ENCODE measurements around the gene NOL8.
A peak's percentile ranks its signal among the peaks of the same experiment; 100 is the strongest.

NOL8 gene

GRCh38 chr9:92293452-92294296, 31.5 kb downstream of the NOL8 start, which contains the start of gene IARS1 (continued):
- TF ChIP-seq HIC1 (tag by site-specific recombination; IDR thresholded peaks at IDR 0.05) (peak; percentile 71), GLIS1 (tag by site-specific recombination; IDR thresholded peaks at IDR 0.05) (peak; percentile 5; the same call in 1 of the 2 replicates), ZNF335 (tag by site-specific recombination; conservative IDR thresholded peaks at IDR 0.05) (peak; percentile 68), PBX3 (CRISPR knock-in tag; IDR thresholded peaks at IDR 0.05) (peak; percentile 94), ZNF600 (tag by site-specific recombination; IDR thresholded peaks at IDR 0.05) (peak; percentile 76), ZNF785 (tag by site-specific recombination; IDR thresholded peaks at IDR 0.05) (no peak), ZFHX2 (tag by site-specific recombination; conservative IDR thresholded peaks at IDR 0.05) (peak; percentile 70), GFI1B (tag by site-specific recombination; IDR thresholded peaks at IDR 0.05) (no peak), ZNF692 (tag by site-specific recombination; IDR thresholded peaks at IDR 0.05) (peak; percentile 74), PATZ1 (tag by site-specific recombination; IDR thresholded peaks at IDR 0.05) (no peak), ZNF24 (tag by site-specific recombination; IDR thresholded peaks at IDR 0.05) (peak; percentile 88; the same call in 1 of the 2 replicates), ZBTB10 (tag by site-specific recombination; IDR thresholded peaks at IDR 0.05) (peak; percentile 33; the same call in 1 of the 2 replicates), ZNF248 (tag by site-specific recombination; IDR thresholded peaks at IDR 0.05) (no peak), KLF8 (tag by site-specific recombination; IDR thresholded peaks at IDR 0.05) (0 out of 2 replicates have a peak, but pooled peaks have one; percentile 42), ZNF214 (tag by site-specific recombination; IDR thresholded peaks at IDR 0.05; ENCODE audit: borderline replicate concordance) (no peak), SP7 (tag by site-specific recombination; IDR thresholded peaks at IDR 0.05) (peak; percentile 73), SP3 (tag by site-specific recombination; IDR thresholded peaks at IDR 0.05) (peak; percentile 45; the same call in 1 of the 2 replicates), SP2 (tag by site-specific recombination; IDR thresholded peaks at IDR 0.05) (peak; percentile 78), TRIM28 (IDR thresholded peaks at IDR 0.05; ENCODE audit: borderline replicate concordance, low read length) (peak; percentile 95), PRDM2 (tag by site-specific recombination; IDR thresholded peaks at IDR 0.05; ENCODE audit: borderline replicate concordance) (no peak), ZBTB44 (tag by site-specific recombination; IDR thresholded peaks at IDR 0.05) (0 out of 2 replicates have a peak, but pooled peaks have one; percentile 19)

Measured in HEK293 (cell line).